Measurements from ENCODE around the gene HTRA2. TPM values are rescaled to one million over a fixed set of nuclear protein-coding genes. Genes with fewer than 3 reads are reported as not detected.
A peak's percentile ranks its signal among the peaks of the same experiment; 100 is the strongest.

HTRA2 gene
- total and polyA plus RNA-seq, 9 of the 15 experiments (the other 6 are each of a cell fraction or from before 2014, with no cell fraction given): 54.2 to 71.2 (median 65.8) TPM

DNA sequence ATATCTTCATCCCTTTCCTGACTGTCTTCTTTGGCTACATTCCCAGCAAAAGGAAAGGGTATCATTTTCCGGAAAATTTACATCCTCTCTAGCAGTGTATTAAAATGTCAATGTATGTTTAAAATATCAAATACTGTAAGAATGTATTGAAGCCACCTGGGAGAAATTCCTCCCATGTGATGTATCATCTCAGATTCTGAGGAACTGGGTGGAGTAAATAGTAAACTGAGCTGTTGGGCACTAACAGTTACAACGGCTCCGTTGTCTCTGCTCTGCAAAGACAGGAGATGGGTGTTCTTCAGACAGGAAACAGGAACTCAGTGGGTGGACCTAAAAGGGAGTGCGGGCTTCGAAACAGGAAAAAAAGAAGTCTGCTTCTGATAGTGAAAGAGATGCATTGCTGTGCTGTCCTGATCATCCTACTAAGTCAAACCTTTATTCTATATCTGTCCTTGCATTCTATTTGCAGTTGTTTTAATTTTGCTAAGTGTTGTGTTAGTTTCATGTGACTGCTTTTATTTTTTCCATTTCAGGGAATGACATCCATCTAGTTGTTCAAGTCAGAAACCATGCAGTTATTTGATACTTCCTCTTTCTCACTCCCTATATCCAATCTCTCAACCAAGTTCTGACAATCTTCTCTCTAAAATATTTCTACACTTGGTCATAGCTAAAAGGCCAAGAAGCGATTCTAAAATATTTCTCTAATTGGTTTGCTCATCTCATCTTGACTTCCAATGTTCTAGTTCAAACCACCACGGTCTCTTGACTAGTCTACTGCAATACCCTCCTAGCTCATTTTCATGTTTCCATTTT lies 44.2 kb downstream of the HTRA2 start (continued):
- TF ChIP-seq EHMT2 (IDR thresholded peaks at IDR 0.05): peak; percentile 64; the same call in 1 of the 2 replicates
- no peak for TF ChIP-seq ZZZ3 (IDR thresholded peaks at IDR 0.05)
- TF ChIP-seq, protein P1, sequence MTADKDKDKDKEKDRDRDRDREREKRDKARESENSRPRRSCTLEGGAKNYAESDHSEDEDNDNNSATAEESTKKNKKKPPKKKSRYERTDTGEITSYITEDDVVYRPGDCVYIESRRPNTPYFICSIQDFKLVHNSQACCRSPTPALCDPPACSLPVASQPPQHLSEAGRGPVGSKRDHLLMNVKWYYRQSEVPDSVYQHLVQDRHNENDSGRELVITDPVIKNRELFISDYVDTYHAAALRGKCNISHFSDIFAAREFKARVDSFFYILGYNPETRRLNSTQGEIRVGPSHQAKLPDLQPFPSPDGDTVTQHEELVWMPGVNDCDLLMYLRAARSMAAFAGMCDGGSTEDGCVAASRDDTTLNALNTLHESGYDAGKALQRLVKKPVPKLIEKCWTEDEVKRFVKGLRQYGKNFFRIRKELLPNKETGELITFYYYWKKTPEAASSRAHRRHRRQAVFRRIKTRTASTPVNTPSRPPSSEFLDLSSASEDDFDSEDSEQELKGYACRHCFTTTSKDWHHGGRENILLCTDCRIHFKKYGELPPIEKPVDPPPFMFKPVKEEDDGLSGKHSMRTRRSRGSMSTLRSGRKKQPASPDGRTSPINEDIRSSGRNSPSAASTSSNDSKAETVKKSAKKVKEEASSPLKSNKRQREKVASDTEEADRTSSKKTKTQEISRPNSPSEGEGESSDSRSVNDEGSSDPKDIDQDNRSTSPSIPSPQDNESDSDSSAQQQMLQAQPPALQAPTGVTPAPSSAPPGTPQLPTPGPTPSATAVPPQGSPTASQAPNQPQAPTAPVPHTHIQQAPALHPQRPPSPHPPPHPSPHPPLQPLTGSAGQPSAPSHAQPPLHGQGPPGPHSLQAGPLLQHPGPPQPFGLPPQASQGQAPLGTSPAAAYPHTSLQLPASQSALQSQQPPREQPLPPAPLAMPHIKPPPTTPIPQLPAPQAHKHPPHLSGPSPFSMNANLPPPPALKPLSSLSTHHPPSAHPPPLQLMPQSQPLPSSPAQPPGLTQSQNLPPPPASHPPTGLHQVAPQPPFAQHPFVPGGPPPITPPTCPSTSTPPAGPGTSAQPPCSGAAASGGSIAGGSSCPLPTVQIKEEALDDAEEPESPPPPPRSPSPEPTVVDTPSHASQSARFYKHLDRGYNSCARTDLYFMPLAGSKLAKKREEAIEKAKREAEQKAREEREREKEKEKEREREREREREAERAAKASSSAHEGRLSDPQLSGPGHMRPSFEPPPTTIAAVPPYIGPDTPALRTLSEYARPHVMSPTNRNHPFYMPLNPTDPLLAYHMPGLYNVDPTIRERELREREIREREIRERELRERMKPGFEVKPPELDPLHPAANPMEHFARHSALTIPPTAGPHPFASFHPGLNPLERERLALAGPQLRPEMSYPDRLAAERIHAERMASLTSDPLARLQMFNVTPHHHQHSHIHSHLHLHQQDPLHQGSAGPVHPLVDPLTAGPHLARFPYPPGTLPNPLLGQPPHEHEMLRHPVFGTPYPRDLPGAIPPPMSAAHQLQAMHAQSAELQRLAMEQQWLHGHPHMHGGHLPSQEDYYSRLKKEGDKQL (CRISPR knock-in tag; IDR thresholded peaks at IDR 0.05; ENCODE audit: borderline replicate concordance): no peak
- no peak for TF ChIP-seq ZFP36 (IDR thresholded peaks at IDR 0.05; ENCODE audit: low read depth, low read length, partially characterized antibody)
- no peak for TF ChIP-seq ZBTB17 (CRISPR knock-in tag; IDR thresholded peaks at IDR 0.05)
- TF ChIP-seq CXXC5 (CRISPR knock-in tag; IDR thresholded peaks at IDR 0.05): peak; percentile 48; the same call in 1 of the 2 replicates
- TF ChIP-seq TRIM28 (IDR thresholded peaks at IDR 0.05): no peak
- TF ChIP-seq JUND (IDR thresholded peaks at IDR 0.05; ENCODE audit: borderline replicate concordance, low read depth, low read length): no peak
- TF ChIP-seq JUND (tag; IDR thresholded peaks at IDR 0.05; ENCODE audit: borderline replicate concordance, low read depth, low read length): no peak; the same call in 2 of the 3 replicates
- TF ChIP-seq, protein P2, sequence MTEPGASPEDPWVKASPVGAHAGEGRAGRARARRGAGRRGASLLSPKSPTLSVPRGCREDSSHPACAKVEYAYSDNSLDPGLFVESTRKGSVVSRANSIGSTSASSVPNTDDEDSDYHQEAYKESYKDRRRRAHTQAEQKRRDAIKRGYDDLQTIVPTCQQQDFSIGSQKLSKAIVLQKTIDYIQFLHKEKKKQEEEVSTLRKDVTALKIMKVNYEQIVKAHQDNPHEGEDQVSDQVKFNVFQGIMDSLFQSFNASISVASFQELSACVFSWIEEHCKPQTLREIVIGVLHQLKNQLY (CRISPR knock-in tag; conservative IDR thresholded peaks at IDR 0.05): no peak
- no peak for TF ChIP-seq PML (IDR thresholded peaks at IDR 0.05; ENCODE audit: low read length)
- TF ChIP-seq, protein P3, sequence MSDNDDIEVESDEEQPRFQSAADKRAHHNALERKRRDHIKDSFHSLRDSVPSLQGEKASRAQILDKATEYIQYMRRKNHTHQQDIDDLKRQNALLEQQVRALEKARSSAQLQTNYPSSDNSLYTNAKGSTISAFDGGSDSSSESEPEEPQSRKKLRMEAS (CRISPR knock-in tag; IDR thresholded peaks at IDR 0.05): no peak
- TF ChIP-seq, protein P4, sequence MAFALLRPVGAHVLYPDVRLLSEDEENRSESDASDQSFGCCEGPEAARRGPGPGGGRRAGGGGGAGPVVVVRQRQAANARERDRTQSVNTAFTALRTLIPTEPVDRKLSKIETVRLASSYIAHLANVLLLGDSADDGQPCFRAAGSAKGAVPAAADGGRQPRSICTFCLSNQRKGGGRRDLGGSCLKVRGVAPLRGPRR (CRISPR knock-in tag; IDR thresholded peaks at IDR 0.05): no peak
- no peak for TF ChIP-seq NCOA4 (IDR thresholded peaks at IDR 0.05; ENCODE audit: partially characterized antibody)
- TF ChIP-seq MTF1 (CRISPR knock-in tag; IDR thresholded peaks at IDR 0.05; ENCODE audit: borderline replicate concordance): no peak
- TF ChIP-seq MCM3 (IDR thresholded peaks at IDR 0.05): no peak
- no peak for TF ChIP-seq CBX2 (IDR thresholded peaks at IDR 0.05; ENCODE audit: insufficient read depth, low read length, poor library complexity, severe bottlenecking)
- no peak for TF ChIP-seq PURB (CRISPR knock-in tag; IDR thresholded peaks at IDR 0.05; ENCODE audit: low read depth)
- 0 out of 2 replicates have a peak, but pooled peaks have one; percentile 20 for TF ChIP-seq RBFOX2 (IDR thresholded peaks at IDR 0.05; ENCODE audit: low read depth, low read length)
- TF ChIP-seq PTTG1 (tag; IDR thresholded peaks at IDR 0.05; ENCODE audit: low read depth): no peak
- TF ChIP-seq WHSC1 (IDR thresholded peaks at IDR 0.05; ENCODE audit: low read length): no peak
- TF ChIP-seq NEUROD1 (IDR thresholded peaks at IDR 0.05; ENCODE audit: borderline replicate concordance, low read depth, low read length, partially characterized antibody): no peak

Measured in K562 (cell line).